Upper lobe of left lung (tissue), 6 donors: ENCODE measurements around the gene PHKB. TPM values are rescaled to one million over a fixed set of nuclear protein-coding genes. Genes with fewer than 3 reads are reported as not detected.
A peak's percentile ranks its signal among the peaks of the same experiment; 100 is the strongest.

Experiments used
- ATAC-seq, 2 donors: fragments of 200-7000 bp; cut with Tn5 transposase; one replicate each; pipeline ENCODE4 v1.9.1; 2022; ENCODE audit warnings: mild to moderate bottlenecking in 2 of 2, moderate library complexity in 2 of 2; ENCODE audit not compliant: low FRiP score in 2 of 2
- DNase-seq, 2 donors: peaks; one replicate each; pipeline ENCODE4 v3.0.0-alpha.2; 2019 to 2020
- H3K27ac ChIP-seq, 4 donors: fragments of 200-600 bp; sonication (generic); one replicate each; pipeline ENCODE4 v1.5.1; 2016 to 2019
- H3K27me3 ChIP-seq, 4 donors: fragments of 200-600 bp; sonication (generic); one replicate each; pipeline ENCODE4 v1.5.1; 2017 to 2019
- H3K36me3 ChIP-seq, 4 donors: fragments of 200-600 bp; sonication (generic); one replicate each; pipeline ENCODE4 v1.5.1; 2016 to 2019
- H3K4me1 ChIP-seq, 4 donors: fragments of 200-600 bp; sonication (generic); one replicate each; pipeline ENCODE4 v1.5.1; 2018 to 2019
- H3K4me3 ChIP-seq, 4 donors: fragments of 200-600 bp; sonication (generic); one replicate each; pipeline ENCODE4 v1.5.1; 2017 to 2019; ENCODE audit warnings: mild to moderate bottlenecking in 2 of 4, moderate library complexity in 1 of 4
- H3K9me3 ChIP-seq, 4 donors: fragments of 200-600 bp; sonication (generic); one replicate each; pipeline ENCODE4 v1.5.1; 2018 to 2019
- EP300 ChIP-seq, 4 donors: sonication (generic); formaldehyde crosslinking; IDR thresholded peaks; one replicate each; pipeline ENCODE4 v1.5.1; 2017; ENCODE audit warnings: antibody characterized with exemption in 4 of 4, control low read depth in 2 of 4
- POLR2A ChIP-seq, 4 donors: fragments of 450-650 bp; IDR thresholded peaks; one replicate each; pipeline ENCODE4 v1.5.1; 2016 to 2017; ENCODE audit warnings: antibody characterized with exemption in 4 of 4, mild to moderate bottlenecking in 2 of 4
- POLR2AphosphoS5 ChIP-seq, 2 donors: sonication (generic); formaldehyde crosslinking; IDR thresholded peaks; one replicate each; pipeline ENCODE4 v1.5.1; 2017; ENCODE audit warnings: antibody characterized with exemption in 2 of 2
- WGBS, 2 donors: methylation state at CpG; one replicate each; pipeline ENCODE4 v1.1.5; 2017 to 2018; 5-methylcytosine and 5-hydroxymethylcytosine counted together
- total RNA-seq, 6 donors: library from RNA; depleted of rRNA in 4 of 6; stranded (reverse); fragments of >200 nt in 4 of 6; gene quantifications; one replicate each; pipeline versions ENCODE4 v1.1.0 to v1.2.1, GENCODE V29; 2016 to 2021
- TF ChIP-seq, protein P1 (sequence below), 6 experiments: fragments of 450-650 bp in 4 of 6; fragments of 200-600 bp in 2 of 6; sonication (generic) in 2 of 6; IDR thresholded peaks; one replicate each; pipeline ENCODE4 v1.5.1; 2016 to 2019; ENCODE audit warnings: antibody characterized with exemption in 6 of 6
- donor health status: DM: no; HTN: no; CAD: no; lungs with moderate emphysema.
- donor health status: DM: no; HTN: yes; CAD: no; lungs with severe emphysema.

Gene PHKB
- total RNA-seq, 6 donors from 2014 or later = 63.0 to 135 (median 78.5) TPM

DNA sequence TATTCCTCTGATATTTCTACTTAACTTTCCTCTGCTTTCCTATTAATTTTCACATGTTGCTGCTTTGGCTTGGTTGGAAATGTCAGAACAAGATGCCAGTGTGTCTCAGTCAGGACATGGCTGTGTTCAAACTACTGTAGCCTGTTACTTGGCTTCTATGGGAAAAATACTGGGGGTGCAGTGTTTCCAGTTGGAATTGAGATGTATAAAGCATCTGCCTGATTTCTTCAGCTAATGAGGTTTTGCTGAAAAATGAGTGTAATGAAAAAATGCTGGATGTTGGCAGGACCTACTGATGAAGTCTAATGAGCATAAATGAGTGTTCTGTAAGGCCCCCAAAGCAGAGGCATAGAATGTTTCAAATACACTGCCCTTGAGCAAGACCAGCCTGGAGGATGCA is 166.6 kb downstream of the PHKB start:
- TF ChIP-seq POLR2AphosphoS5 (IDR thresholded peaks at IDR 0.05) (no peak), POLR2A (IDR thresholded peaks at IDR 0.05) (no peak), EP300 (IDR thresholded peaks at IDR 0.05) (no peak)
- TF ChIP-seq, protein P1, sequence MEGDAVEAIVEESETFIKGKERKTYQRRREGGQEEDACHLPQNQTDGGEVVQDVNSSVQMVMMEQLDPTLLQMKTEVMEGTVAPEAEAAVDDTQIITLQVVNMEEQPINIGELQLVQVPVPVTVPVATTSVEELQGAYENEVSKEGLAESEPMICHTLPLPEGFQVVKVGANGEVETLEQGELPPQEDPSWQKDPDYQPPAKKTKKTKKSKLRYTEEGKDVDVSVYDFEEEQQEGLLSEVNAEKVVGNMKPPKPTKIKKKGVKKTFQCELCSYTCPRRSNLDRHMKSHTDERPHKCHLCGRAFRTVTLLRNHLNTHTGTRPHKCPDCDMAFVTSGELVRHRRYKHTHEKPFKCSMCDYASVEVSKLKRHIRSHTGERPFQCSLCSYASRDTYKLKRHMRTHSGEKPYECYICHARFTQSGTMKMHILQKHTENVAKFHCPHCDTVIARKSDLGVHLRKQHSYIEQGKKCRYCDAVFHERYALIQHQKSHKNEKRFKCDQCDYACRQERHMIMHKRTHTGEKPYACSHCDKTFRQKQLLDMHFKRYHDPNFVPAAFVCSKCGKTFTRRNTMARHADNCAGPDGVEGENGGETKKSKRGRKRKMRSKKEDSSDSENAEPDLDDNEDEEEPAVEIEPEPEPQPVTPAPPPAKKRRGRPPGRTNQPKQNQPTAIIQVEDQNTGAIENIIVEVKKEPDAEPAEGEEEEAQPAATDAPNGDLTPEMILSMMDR (IDR thresholded peaks at IDR 0.05) = no peak
- H3K36me3 ChIP-seq = peaks cover 0 to 3% (median 0%) of the 10 kb centered on the region in 4 donors
- no peaks in the 10 kb centered on the region for H3K9me3 ChIP-seq
- DNase-seq = no peak
- no peaks in the 10 kb centered on the region for H3K4me1 ChIP-seq
- no peaks in the 10 kb centered on the region for H3K27me3 ChIP-seq
- no peak for ATAC-seq
- no peak overlapping the region for H3K4me3 ChIP-seq
- no peak overlapping the region for H3K27ac ChIP-seq

DNA sequence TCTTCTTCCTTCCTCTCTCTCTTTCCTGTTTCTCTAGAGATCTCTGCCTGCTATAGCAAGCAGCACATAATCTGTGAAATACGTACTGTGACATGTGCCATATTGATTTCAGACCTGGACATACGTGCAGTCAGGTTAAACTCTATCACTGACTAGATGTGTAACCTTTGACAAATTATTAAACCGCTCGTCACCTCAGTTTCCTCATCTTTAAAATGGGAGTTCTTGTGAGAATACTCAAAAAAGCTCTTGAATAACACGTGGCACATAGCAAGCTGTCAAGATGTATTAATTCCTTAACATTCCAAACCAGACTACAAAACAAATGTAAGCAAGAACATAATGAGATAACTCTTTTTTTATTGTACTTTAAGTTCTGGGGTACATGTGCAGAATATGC is 170.0 kb downstream of the PHKB start:
- TF ChIP-seq POLR2AphosphoS5 (IDR thresholded peaks at IDR 0.05) (no peak), POLR2A (IDR thresholded peaks at IDR 0.05) (no peak), EP300 (IDR thresholded peaks at IDR 0.05) (no peak)
- TF ChIP-seq, protein P1 (IDR thresholded peaks at IDR 0.05) = no peak
- Histone ChIP-seq H3K4me1 (no peaks in the 10 kb centered on the region), H3K9me3 (no peaks in the 10 kb centered on the region), H3K36me3 (peaks cover 0 to 4% (median under 1%) of the 10 kb centered on the region in 4 donors), H3K27me3 (no peaks in the 10 kb centered on the region), H3K4me3 (no peak overlapping the region), H3K27ac (no peak overlapping the region)
- no peak for ATAC-seq
- WGBS, 2 donors = 94 to 97% methylated on average over 5 of the region's 5 CpGs
- DNase-seq = no peak

DNA sequence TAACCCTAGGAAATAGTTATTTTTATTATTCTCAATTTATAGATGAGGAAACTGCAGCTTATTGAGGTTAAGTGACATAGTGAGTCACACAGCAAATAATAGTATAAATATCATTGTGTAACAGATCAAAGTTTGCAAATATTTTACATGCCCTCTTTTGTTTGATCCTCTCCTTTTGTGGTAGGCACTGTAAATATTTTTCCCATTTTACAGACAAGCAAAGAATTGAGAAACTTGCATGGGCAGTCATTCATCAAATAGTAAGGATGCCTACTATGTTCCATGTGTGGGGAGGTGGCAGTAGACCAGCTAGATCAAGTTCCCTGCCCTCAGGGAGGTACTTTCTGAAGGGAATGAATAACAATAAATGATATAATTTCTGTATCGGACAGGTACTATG is 173.0 kb downstream of the PHKB start:
- Histone ChIP-seq H3K4me1 (no peaks in the 10 kb centered on the region), H3K9me3 (no peaks in the 10 kb centered on the region), H3K27me3 (no peaks in the 10 kb centered on the region), H3K36me3 (peaks cover 0 to 12% (median 7%) of the 10 kb centered on the region in 4 donors), H3K27ac (no peak overlapping the region), H3K4me3 (no peak overlapping the region)
- ATAC-seq (no peak), DNase-seq (no peak)
- no peak for TF ChIP-seq POLR2A (IDR thresholded peaks at IDR 0.05)
- TF ChIP-seq POLR2AphosphoS5 (IDR thresholded peaks at IDR 0.05) = no peak
- no peak for TF ChIP-seq EP300 (IDR thresholded peaks at IDR 0.05)
- TF ChIP-seq, protein P1 (IDR thresholded peaks at IDR 0.05) = no peak
- WGBS, 2 donors = 100% methylated on average over 1 of the region's 1 CpG

DNA sequence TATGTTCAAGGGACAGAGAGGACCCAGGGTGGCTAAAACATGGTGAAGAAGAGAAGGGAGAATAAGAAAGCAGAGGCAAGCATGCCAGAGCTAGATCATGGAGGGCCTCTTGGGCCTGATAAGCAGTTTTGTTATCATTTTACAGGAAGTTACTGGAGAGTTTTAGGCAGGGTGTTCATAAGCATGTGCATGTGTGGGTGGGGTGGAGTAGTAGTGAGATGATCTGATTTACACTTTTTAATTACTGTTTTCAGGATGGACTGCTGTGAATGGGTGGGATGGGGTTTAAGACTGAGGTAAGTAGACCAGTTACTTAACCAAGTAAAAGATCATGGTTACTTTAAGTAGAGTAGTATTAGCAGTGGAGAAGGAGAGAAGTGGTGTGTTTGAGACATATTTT is 173.6 kb downstream of the PHKB start:
- Histone ChIP-seq H3K4me3 (no peak overlapping the region), H3K27me3 (no peaks in the 10 kb centered on the region), H3K4me1 (no peaks in the 10 kb centered on the region), H3K9me3 (no peaks in the 10 kb centered on the region), H3K27ac (no peak overlapping the region), H3K36me3 (peaks cover 0 to 12% (median 7%) of the 10 kb centered on the region in 4 donors)
- no peak for DNase-seq
- ATAC-seq = no peak
- TF ChIP-seq POLR2AphosphoS5 (IDR thresholded peaks at IDR 0.05) (no peak), POLR2A (IDR thresholded peaks at IDR 0.05) (no peak), EP300 (IDR thresholded peaks at IDR 0.05) (no peak)
- TF ChIP-seq, protein P1 (IDR thresholded peaks at IDR 0.05) = no peak

DNA sequence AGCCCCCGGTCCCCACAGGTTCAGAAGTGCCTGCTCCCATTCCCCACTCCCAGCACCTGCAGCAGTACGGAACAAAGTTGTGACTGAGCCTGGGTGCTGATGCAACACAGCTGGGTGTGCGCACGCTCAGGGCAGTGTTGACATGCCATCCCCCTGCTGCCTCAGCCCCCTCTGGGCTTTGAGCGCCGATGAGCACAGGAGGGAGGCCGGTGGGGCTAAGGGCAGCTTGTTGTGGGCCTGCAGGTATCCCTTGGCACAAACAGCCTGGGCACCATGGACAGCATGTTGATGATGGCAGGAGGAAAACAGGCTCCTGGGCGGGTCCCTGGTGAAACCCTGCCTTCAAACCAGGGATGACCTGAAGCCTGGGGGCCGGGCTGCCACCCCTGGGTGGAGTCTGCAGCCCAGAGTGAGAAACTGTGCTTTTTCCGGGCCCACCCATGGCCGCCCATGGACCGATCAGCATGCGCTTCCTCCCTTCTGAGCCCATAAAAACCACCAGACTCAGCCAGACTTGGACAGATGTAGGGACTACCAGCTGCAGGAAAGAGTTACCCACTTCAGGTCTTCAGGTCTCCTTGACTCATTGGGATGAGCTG is 175.5 kb downstream of the PHKB start:
- TF ChIP-seq POLR2AphosphoS5 (IDR thresholded peaks at IDR 0.05) (no peak), POLR2A (IDR thresholded peaks at IDR 0.05) (no peak), EP300 (IDR thresholded peaks at IDR 0.05) (no peak)
- TF ChIP-seq, protein P1 (IDR thresholded peaks at IDR 0.05) = no peak
- H3K4me3 ChIP-seq = no peak overlapping the region
- H3K27me3 ChIP-seq = no peaks in the 10 kb centered on the region
- H3K27ac ChIP-seq = no peak overlapping the region
- no peaks in the 10 kb centered on the region for H3K4me1 ChIP-seq
- DNase-seq = peak in 1 of 2 donors; percentile 41
- 93 to 100% methylated on average over 4 to 8 of the region's 13 CpGs for WGBS, 2 donors
- ATAC-seq = no peak
- H3K9me3 ChIP-seq = no peaks in the 10 kb centered on the region
- H3K36me3 ChIP-seq = peaks cover 0 to 12% (median 8%) of the 10 kb centered on the region in 4 donors
